ENCODE measurements around the gene CD81.

Gene CD81

GRCh38 chr11:2421226-2421994 is 44.3 kb downstream of the CD81 start:
- DNase-seq (ENCODE audit: low read depth, low spot score) = no peak

- no peak for DNase-seq (ENCODE audit: low read depth, low spot score)
Measured at GRCh38 chr11:2421996-2422395, 44.9 kb downstream of the CD81 start.

GRCh38 chr11:2422461-2423156 is 45.5 kb downstream of the CD81 start:
- no peak for DNase-seq (ENCODE audit: low read depth, low spot score)

GRCh38 chr11:2423157-2424025 is 46.3 kb downstream of the CD81 start:
- no peak for DNase-seq (ENCODE audit: low read depth, low spot score)

GRCh38 chr11:2424811-2425495 is 47.8 kb downstream of the CD81 start:
- no peak for DNase-seq (ENCODE audit: low read depth, low spot score)

GRCh38 chr11:2425506-2425905 is 48.4 kb downstream of the CD81 start:
- no peak for DNase-seq (ENCODE audit: low read depth, low spot score)

GRCh38 chr11:2426221-2426620 is 49.1 kb downstream of the CD81 start:
- no peak for DNase-seq (ENCODE audit: low read depth, low spot score)

GRCh38 chr11:2426826-2427521 is 49.9 kb downstream of the CD81 start:
- no peak for DNase-seq (ENCODE audit: low read depth, low spot score)

- DNase-seq (ENCODE audit: low read depth, low spot score) = no peak
Measured at GRCh38 chr11:2427721-2428321, 50.7 kb downstream of the CD81 start.

- no peak for DNase-seq (ENCODE audit: low read depth, low spot score)
Measured at GRCh38 chr11:2428322-2428795, 51.2 kb downstream of the CD81 start.

GRCh38 chr11:2431395-2431794 is 54.3 kb downstream of the CD81 start:
- DNase-seq (ENCODE audit: low read depth, low spot score) = no peak

GRCh38 chr11:2432171-2432621 is 55.1 kb downstream of the CD81 start:
- no peak for DNase-seq (ENCODE audit: low read depth, low spot score)

- DNase-seq (ENCODE audit: low read depth, low spot score) = no peak
Measured at GRCh38 chr11:2432628-2433071, 55.5 kb downstream of the CD81 start.

GRCh38 chr11:2433106-2433925 is 56.2 kb downstream of the CD81 start:
- DNase-seq (ENCODE audit: low read depth, low spot score) = no peak

GRCh38 chr11:2434008-2434407 is 56.9 kb downstream of the CD81 start:
- DNase-seq (ENCODE audit: low read depth, low spot score) = no peak

GRCh38 chr11:2434506-2435255 is 57.6 kb downstream of the CD81 start:
- DNase-seq (ENCODE audit: low read depth, low spot score) = no peak

- DNase-seq (ENCODE audit: low read depth, low spot score) = no peak
Measured at GRCh38 chr11:2435288-2436012, 58.3 kb downstream of the CD81 start.

GRCh38 chr11:2436013-2436520 is 59.0 kb downstream of the CD81 start:
- no peak for DNase-seq (ENCODE audit: low read depth, low spot score)

Measured in iPS DF 19.7 (cell line).